Endothelial cell of umbilical vein (primary cell): ENCODE results near the gene RALGPS2. TPM values are rescaled to one million over a fixed set of nuclear protein-coding genes. Genes with fewer than 3 reads are reported as not detected.

Source experiments
- BruUV-seq: library from RNA; stranded (reverse); fragments of 400-500 nt; replicated peaks from 2 replicates; lab custom pipeline; 2021; lab: Mats Ljungman, UMichigan
- CTCF ChIA-PET: fragments of 300-600, 350-600 bp; sonication (Branson Sonifier 250); formaldehyde crosslinking; loops from one replicate; lab custom pipeline; 2021; ENCODE audit warnings: antibody characterized with exemption, inconsistent platforms; lab: Charles Lee
- POLR2A ChIA-PET: fragments of 300-600, 350-600 bp; sonication (Branson Sonifier 250); formaldehyde crosslinking; loops from one replicate; lab custom pipeline; 2021; ENCODE audit warnings: antibody characterized with exemption, inconsistent platforms; lab: Charles Lee
- DNase-seq: peaks from one replicate; pipeline ENCODE4 v3.0.0-alpha.2; 2011; ENCODE audit warnings: low read depth, low spot score
- FAIRE-seq: peaks from 2 replicates; lab custom pipeline; 2011; peaks lifted over from hg19 to GRCh38; lab: Jason Lieb, UNC
- H2AFZ ChIP-seq: 2 replicates; pipeline ENCODE4 v1.6.0; 2012; ENCODE audit warnings: low read depth, low read length, control low read depth, inconsistent platforms
- H3K27ac ChIP-seq: 2 replicates; pipeline ENCODE4 v1.5.1; 2011; ENCODE audit warnings: low read depth, mild to moderate bottlenecking, control low read depth, low read length, moderate library complexity; ENCODE audit not compliant: insufficient read depth
- H3K27me3 ChIP-seq, 2 experiments: 2 replicates each; pipeline versions ENCODE4 v1.6.0 to v1.6.1; 2011; ENCODE audit warnings: low read length in 2 of 2, mixed read lengths in 1 of 2; ENCODE audit not compliant: control insufficient read depth in 2 of 2, insufficient read depth in 2 of 2
- H3K36me3 ChIP-seq, 2 experiments: 2 replicates in 1 of 2; 3 replicates in 1 of 2; pipeline ENCODE4 v1.5.1; 2011; ENCODE audit warnings: low read length in 2 of 2, mild to moderate bottlenecking in 1 of 2, moderate library complexity in 1 of 2; ENCODE audit not compliant: control insufficient read depth in 2 of 2, insufficient read depth in 2 of 2; ENCODE audit errors: extremely low read depth in 1 of 2
- H3K4me1 ChIP-seq: 3 replicates; pipeline ENCODE4 v1.5.1; 2011; ENCODE audit warnings: mild to moderate bottlenecking, low read length; ENCODE audit not compliant: control insufficient read depth, insufficient read depth; ENCODE audit errors: extremely low read depth
- H3K4me2 ChIP-seq: 2 replicates; pipeline ENCODE4 v1.6.1; 2011; ENCODE audit warnings: low read length, control low read depth, mixed read lengths; ENCODE audit not compliant: insufficient read depth
- H3K4me3 ChIP-seq, 3 experiments: fragments of 200-600 bp in 1 of 3; sonication (generic), shearing (Covaris generic) in 1 of 3; replicated peaks in 1 of 3; 2 replicates each; pipeline ENCODE4 v1.5.1; 2011 to 2016; ENCODE audit warnings: control low read depth in 3 of 3, low read length in 3 of 3, mild to moderate bottlenecking in 2 of 3, inconsistent platforms in 1 of 3, low read depth in 1 of 3, moderate library complexity in 1 of 3; ENCODE audit not compliant: insufficient read depth in 1 of 3
- H3K79me2 ChIP-seq: 2 replicates; pipeline ENCODE4 v1.6.0; 2012; ENCODE audit warnings: low read length, inconsistent platforms; ENCODE audit not compliant: control insufficient read depth, insufficient read depth
- H3K9ac ChIP-seq: replicated peaks from 2 replicates; pipeline ENCODE3; 2011; ENCODE audit warnings: low read length, control low read depth; ENCODE audit not compliant: insufficient read depth; ENCODE audit errors: extremely low read depth
- H3K9me1 ChIP-seq: replicated peaks from 3 replicates; pipeline ENCODE4 v1.6.0; 2011; ENCODE audit warnings: mild to moderate bottlenecking, low read length; ENCODE audit not compliant: control insufficient read depth, insufficient read depth; ENCODE audit errors: extremely low read depth
- H3K9me3 ChIP-seq: replicated peaks from 2 replicates; pipeline ENCODE4 v1.5.1; 2012; ENCODE audit warnings: low read length, inconsistent platforms; ENCODE audit not compliant: control insufficient read depth, insufficient read depth
- H4K20me1 ChIP-seq: replicated peaks from 2 replicates; pipeline ENCODE3; 2011; ENCODE audit warnings: mild to moderate bottlenecking, low read length; ENCODE audit not compliant: control insufficient read depth, insufficient read depth; ENCODE audit errors: extremely low read depth
- CTCF ChIP-seq, 2 donors: IDR thresholded peaks; 1 replicate in 1 of 2; 2 replicates in 1 of 2; pipeline ENCODE4 v1.5.1; 2011; ENCODE audit warnings: low read length in 2 of 2, mild to moderate bottlenecking in 2 of 2, moderate library complexity in 2 of 2, control low read depth in 1 of 2, inconsistent platforms in 1 of 2, low read depth in 1 of 2; ENCODE audit not compliant: insufficient read depth in 1 of 2; ENCODE audit errors: extremely low read depth in 1 of 2
- EZH2 ChIP-seq: IDR thresholded peaks from 2 replicates; pipeline ENCODE4 v1.6.1; 2012; ENCODE audit warnings: borderline replicate concordance, low read depth, mild to moderate bottlenecking, moderate library complexity, low read length, inconsistent platforms; ENCODE audit not compliant: severe bottlenecking
- FOS ChIP-seq: IDR thresholded peaks from 2 replicates; pipeline ENCODE4 v1.6.1; 2011; ENCODE audit warnings: mild to moderate bottlenecking, low read length, moderate library complexity, borderline replicate concordance; ENCODE audit not compliant: insufficient read depth
- GATA2 ChIP-seq: IDR thresholded peaks from 2 replicates; pipeline ENCODE4 v1.7.0; 2011; ENCODE audit warnings: low read depth, mild to moderate bottlenecking, moderate library complexity, mixed read lengths, low read length; ENCODE audit not compliant: insufficient read length, insufficient read depth
- MYC ChIP-seq: IDR thresholded peaks from one replicate; pipeline ENCODE4 v1.6.1; 2011; ENCODE audit warnings: mild to moderate bottlenecking, low read depth, low read length
- POLR2A ChIP-seq: IDR thresholded peaks from 2 replicates; pipeline ENCODE4 v1.6.1; 2012; ENCODE audit warnings: low read depth, mild to moderate bottlenecking, control low read depth, low read length
- POLR2AphosphoS5 ChIP-seq: IDR thresholded peaks from 2 replicates; pipeline ENCODE4 v1.6.1; 2012; ENCODE audit warnings: low read depth, mild to moderate bottlenecking, control low read depth, low read length, moderate library complexity; ENCODE audit not compliant: insufficient read depth
- dilution Hi-C: fragments of 300-500 bp; cut with MboI; formaldehyde crosslinking; loops from one replicate; pipeline ENCODE4 v1.15.0; 2019; ENCODE audit warnings: low sequenced_read_pairs; ENCODE audit not compliant: extremely low pct_ligation_motif_present
- intact Hi-C: fragments of 100-400 bp; cut with micrococcal nuclease; formaldehyde crosslinking; loops from one replicate; pipeline ENCODE4 v1.10.0; 2022
- polyA plus RNA-seq, 4 experiments: library from polyadenylated mRNA; depleted of rRNA in 3 of 4; stranded (reverse) in 3 of 4; unstranded in 1 of 4; fragments of >200 nt; gene quantifications; 2 replicates each; pipeline versions ENCODE4 v1.2.1 to v1.2.3, GENCODE V29; 2011 to 2012; ENCODE audit warnings: missing spikeins in 1 of 4
- total RNA-seq: library from RNA; stranded (reverse); gene quantifications from 2 replicates; pipeline ENCODE4 v1.2.3, GENCODE V29; 2021
- TF ChIP-seq, protein P1 (sequence below): IDR thresholded peaks from 2 replicates; pipeline ENCODE4 v1.6.1; 2011; ENCODE audit not compliant: insufficient read depth, insufficient read length

The RALGPS2 gene
- total and polyA plus RNA-seq, 2 donors (not counting 3 experiments of a cell fraction or from before 2014, with no cell fraction given) = 4.6 to 27.7 TPM

DNA sequence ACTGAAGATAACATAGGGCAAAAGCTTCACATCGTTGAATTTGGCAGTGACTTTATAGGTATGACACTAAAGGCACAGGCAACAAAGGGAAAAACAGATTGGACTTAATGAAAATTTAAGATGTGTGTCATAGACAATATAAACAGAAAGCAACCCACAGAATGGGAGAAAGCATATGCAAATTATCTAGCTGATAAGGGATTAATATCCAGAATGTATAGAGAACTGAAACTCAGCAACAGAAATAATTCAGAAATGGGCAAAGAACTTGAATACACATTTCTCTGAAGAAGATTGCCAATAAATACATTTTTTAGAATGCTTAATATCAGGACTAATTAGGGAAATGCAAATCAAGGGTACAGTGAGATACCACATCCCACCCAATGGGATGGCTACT is 201.0 kb downstream of the RALGPS2 start:
- H3K9me3 ChIP-seq = no peaks in the 10 kb centered on the region
- ChIA-PET POLR2A (no interaction called here), CTCF (no interaction called here)
- FAIRE-seq (peak; percentile 28), DNase-seq (no peak)
- H3K79me2 ChIP-seq = no peaks in the 10 kb centered on the region
- H4K20me1 ChIP-seq = no peaks in the 10 kb centered on the region
- no peaks in the 10 kb centered on the region for H3K27me3 ChIP-seq
- H3K27ac ChIP-seq = no peak overlapping the region
- no peaks in the 10 kb centered on the region for H3K4me1 ChIP-seq
- intact Hi-C loops = no loop called here
- no peak overlapping the region for H3K4me2 ChIP-seq
- no peak overlapping the region for H2AFZ ChIP-seq
- BruUV-seq = no TSS peak
- H3K9me1 ChIP-seq = no peaks in the 10 kb centered on the region
- no peaks in the 10 kb centered on the region for H3K36me3 ChIP-seq
- TF ChIP-seq GATA2 = no peak
- TF ChIP-seq MYC = no peak
- no peak for TF ChIP-seq FOS
- no peak for TF ChIP-seq CTCF (IDR thresholded peaks at IDR 0.05; ENCODE audit: extremely low read depth in 1 of 2, insufficient read depth in 1 of 2, low read depth in 1 of 2, low read length in 2 of 2)
- no peak for TF ChIP-seq POLR2A
- TF ChIP-seq, protein P1, sequence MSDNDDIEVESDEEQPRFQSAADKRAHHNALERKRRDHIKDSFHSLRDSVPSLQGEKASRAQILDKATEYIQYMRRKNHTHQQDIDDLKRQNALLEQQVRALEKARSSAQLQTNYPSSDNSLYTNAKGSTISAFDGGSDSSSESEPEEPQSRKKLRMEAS = no peak
- no peak for TF ChIP-seq EZH2
- TF ChIP-seq POLR2AphosphoS5 = no peak
- H3K4me3 ChIP-seq = no peak overlapping the region
- no peak overlapping the region for H3K9ac ChIP-seq
- dilution Hi-C loops = no loop called here
